ENCODE results near the gene EZH2. TPM values are rescaled to one million over a fixed set of nuclear protein-coding genes. Genes with fewer than 3 reads are reported as not detected.

EZH2 gene
- total and polyA plus RNA-seq, 2 donors from 2014 or later, result 1.6 to 4.7 TPM

DNA sequence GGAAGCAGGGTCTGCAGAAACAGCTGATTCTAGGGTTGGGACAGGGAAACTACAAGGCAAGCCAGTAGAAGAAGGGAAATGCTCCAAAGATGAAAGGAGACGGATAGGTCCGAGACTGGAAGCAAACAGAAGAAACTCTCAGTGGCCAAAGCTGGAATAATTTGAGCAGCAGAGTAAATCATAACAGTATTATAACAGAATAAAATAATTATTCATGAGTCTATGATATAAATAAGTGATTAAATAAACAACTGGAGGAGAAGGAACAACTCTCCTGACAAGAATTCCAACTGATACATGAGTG lies 27.6 kb downstream of the EZH2 start:
- intact Hi-C loops (cut with DNase I), result no loop called here
- H3K4me1 ChIP-seq (ENCODE audit: control insufficient read depth in 2 of 3, insufficient read depth in 2 of 3, low read depth in 1 of 3, low read length in 3 of 3), result no peaks in the 10 kb centered on the region
- FAIRE-seq (no peak), DNase-seq (no peak)
- no peak overlapping the region for H3K4me3 ChIP-seq (ENCODE audit: low read length in 3 of 3)
- H3K27me3 ChIP-seq (ENCODE audit: control insufficient read depth, insufficient read depth, low read length), result no peaks in the 10 kb centered on the region
- no peak overlapping the region for H3K27ac ChIP-seq (ENCODE audit: low read depth in 2 of 2, low read length in 2 of 2)
- H3K36me3 ChIP-seq (ENCODE audit: control insufficient read depth in 2 of 3, insufficient read depth in 3 of 3, low read length in 3 of 3), result no peaks in the 10 kb centered on the region
- no peaks in the 10 kb centered on the region for H3K9me3 ChIP-seq (ENCODE audit: control insufficient read depth in 2 of 3, insufficient read depth in 1 of 3, low read length in 3 of 3)
- TF ChIP-seq, protein P1, sequence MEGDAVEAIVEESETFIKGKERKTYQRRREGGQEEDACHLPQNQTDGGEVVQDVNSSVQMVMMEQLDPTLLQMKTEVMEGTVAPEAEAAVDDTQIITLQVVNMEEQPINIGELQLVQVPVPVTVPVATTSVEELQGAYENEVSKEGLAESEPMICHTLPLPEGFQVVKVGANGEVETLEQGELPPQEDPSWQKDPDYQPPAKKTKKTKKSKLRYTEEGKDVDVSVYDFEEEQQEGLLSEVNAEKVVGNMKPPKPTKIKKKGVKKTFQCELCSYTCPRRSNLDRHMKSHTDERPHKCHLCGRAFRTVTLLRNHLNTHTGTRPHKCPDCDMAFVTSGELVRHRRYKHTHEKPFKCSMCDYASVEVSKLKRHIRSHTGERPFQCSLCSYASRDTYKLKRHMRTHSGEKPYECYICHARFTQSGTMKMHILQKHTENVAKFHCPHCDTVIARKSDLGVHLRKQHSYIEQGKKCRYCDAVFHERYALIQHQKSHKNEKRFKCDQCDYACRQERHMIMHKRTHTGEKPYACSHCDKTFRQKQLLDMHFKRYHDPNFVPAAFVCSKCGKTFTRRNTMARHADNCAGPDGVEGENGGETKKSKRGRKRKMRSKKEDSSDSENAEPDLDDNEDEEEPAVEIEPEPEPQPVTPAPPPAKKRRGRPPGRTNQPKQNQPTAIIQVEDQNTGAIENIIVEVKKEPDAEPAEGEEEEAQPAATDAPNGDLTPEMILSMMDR (IDR thresholded peaks at IDR 0.05; ENCODE audit: borderline replicate concordance, extremely low read depth, insufficient read depth), result no peak
- H3K9ac ChIP-seq (ENCODE audit: low read length in 3 of 3), result no peak overlapping the region

DNA sequence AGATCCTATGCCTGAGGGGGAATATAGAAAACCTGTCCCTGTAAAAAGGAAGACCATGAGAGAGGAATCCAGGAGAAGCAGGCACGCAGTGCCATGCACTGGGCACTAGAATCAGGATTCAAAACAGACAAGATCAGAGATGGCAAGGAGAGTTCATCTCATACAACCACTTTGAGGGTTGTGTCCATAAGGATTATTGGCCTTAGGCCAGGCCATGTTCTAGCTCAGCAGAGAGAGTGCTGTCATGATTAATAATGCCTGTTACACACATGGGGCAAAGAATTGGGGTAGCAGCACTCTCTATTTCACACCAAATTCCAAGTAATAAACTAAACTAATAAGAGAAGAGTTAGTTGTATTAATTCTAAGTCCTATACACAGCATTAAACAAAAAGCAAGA lies 29.1 kb downstream of the EZH2 start:
- H3K27me3 ChIP-seq (ENCODE audit: control insufficient read depth, insufficient read depth, low read length), result no peaks in the 10 kb centered on the region

GRCh38 chr7:148852272-148852671 lies 31.8 kb downstream of the EZH2 start:
- no peak overlapping the region for H3K27ac ChIP-seq (ENCODE audit: low read depth in 2 of 2, low read length in 2 of 2)
- no peak for FAIRE-seq
- TF ChIP-seq, protein P1 (IDR thresholded peaks at IDR 0.05; ENCODE audit: borderline replicate concordance, extremely low read depth, insufficient read depth), result no peak
- no peaks in the 10 kb centered on the region for H3K4me1 ChIP-seq (ENCODE audit: control insufficient read depth in 2 of 3, insufficient read depth in 2 of 3, low read depth in 1 of 3, low read length in 3 of 3)
- H3K9me3 ChIP-seq (ENCODE audit: control insufficient read depth in 2 of 3, insufficient read depth in 1 of 3, low read length in 3 of 3), result no peaks in the 10 kb centered on the region
- no peak overlapping the region for H3K9ac ChIP-seq (ENCODE audit: low read length in 3 of 3)
- H3K4me3 ChIP-seq (ENCODE audit: low read length in 3 of 3), result no peak overlapping the region
- no peak for DNase-seq
- intact Hi-C loops (cut with DNase I), result no loop called here
- H3K36me3 ChIP-seq (ENCODE audit: control insufficient read depth in 2 of 3, insufficient read depth in 3 of 3, low read length in 3 of 3), result no peaks in the 10 kb centered on the region
- H3K27me3 ChIP-seq (ENCODE audit: control insufficient read depth, insufficient read depth, low read length), result no peaks in the 10 kb centered on the region

More for the DNA sequence above, 29.1 kb downstream of the EZH2 start:
- no peak for DNase-seq
- no peak overlapping the region for H3K9ac ChIP-seq (ENCODE audit: low read length in 3 of 3)
- FAIRE-seq, result no peak
- no peak overlapping the region for H3K27ac ChIP-seq (ENCODE audit: low read depth in 2 of 2, low read length in 2 of 2)
- TF ChIP-seq, protein P1 (IDR thresholded peaks at IDR 0.05; ENCODE audit: borderline replicate concordance, extremely low read depth, insufficient read depth), result no peak
- H3K36me3 ChIP-seq (ENCODE audit: control insufficient read depth in 2 of 3, insufficient read depth in 3 of 3, low read length in 3 of 3), result no peaks in the 10 kb centered on the region
- H3K9me3 ChIP-seq (ENCODE audit: control insufficient read depth in 2 of 3, insufficient read depth in 1 of 3, low read length in 3 of 3), result no peaks in the 10 kb centered on the region
- intact Hi-C loops (cut with DNase I), result no loop called here
- no peak overlapping the region for H3K4me3 ChIP-seq (ENCODE audit: low read length in 3 of 3)
- H3K4me1 ChIP-seq (ENCODE audit: control insufficient read depth in 2 of 3, insufficient read depth in 2 of 3, low read depth in 1 of 3, low read length in 3 of 3), result no peaks in the 10 kb centered on the region

DNA sequence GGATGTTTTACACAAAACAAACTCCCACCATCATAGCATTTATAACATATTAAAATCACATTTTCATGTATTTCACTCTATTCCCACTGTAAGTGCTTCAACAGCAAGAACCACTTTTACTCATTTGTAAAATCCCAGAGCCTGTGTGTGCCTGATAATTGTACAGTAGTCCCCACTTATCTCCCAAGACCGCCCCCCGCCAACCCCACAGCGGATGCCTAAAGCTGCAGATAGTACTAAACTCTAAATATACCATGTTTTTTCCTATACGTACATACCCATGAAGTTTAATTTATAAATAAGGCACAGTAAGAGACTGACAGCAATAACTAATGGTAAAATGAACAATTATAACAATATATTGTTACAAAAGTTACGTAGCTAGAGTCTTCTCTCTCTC lies 33.5 kb downstream of the EZH2 start:
- FAIRE-seq, result no peak
- Histone ChIP-seq H3K4me1 (ENCODE audit: control insufficient read depth in 2 of 3, insufficient read depth in 2 of 3, low read depth in 1 of 3, low read length in 3 of 3) (no peaks in the 10 kb centered on the region), H3K9me3 (ENCODE audit: control insufficient read depth in 2 of 3, insufficient read depth in 1 of 3, low read length in 3 of 3) (no peaks in the 10 kb centered on the region), H3K27me3 (ENCODE audit: control insufficient read depth, insufficient read depth, low read length) (no peaks in the 10 kb centered on the region), H3K36me3 (ENCODE audit: control insufficient read depth in 2 of 3, insufficient read depth in 3 of 3, low read length in 3 of 3) (no peaks in the 10 kb centered on the region), H3K4me3 (ENCODE audit: low read length in 3 of 3) (no peak overlapping the region), H3K9ac (ENCODE audit: low read length in 3 of 3) (no peak overlapping the region), H3K27ac (ENCODE audit: low read depth in 2 of 2, low read length in 2 of 2) (no peak overlapping the region)
- intact Hi-C loops (cut with DNase I), result no loop called here
- TF ChIP-seq, protein P1 (IDR thresholded peaks at IDR 0.05; ENCODE audit: borderline replicate concordance, extremely low read depth, insufficient read depth), result no peak
- DNase-seq, result no peak
